Dermis microvascular lymphatic vessel endothelial cell (primary cell): ENCODE measurements around the gene OPRM1. TPM values are rescaled to one million over a fixed set of nuclear protein-coding genes. Genes with fewer than 3 reads are reported as not detected.

Source experiments
- DNase-seq, 2 donors: peaks; one replicate each; pipeline versions ENCODE4 v3.0.0 to v3.0.0-alpha.2; 2010; ENCODE audit warnings: low read depth in 2 of 2
- total RNA-seq: library from RNA; depleted of rRNA; stranded (reverse); fragments of >200 nt; gene quantifications from 2 replicates; pipeline ENCODE4 v1.2.1, GENCODE V29; 2014

Gene OPRM1
- total RNA-seq, 1 donor from 2014 or later = not detected

GRCh38 chr6:154080461-154081189 is 41.6 kb downstream of the OPRM1 start:
- DNase-seq = no peak

- DNase-seq = no peak
Measured at GRCh38 chr6:154086510-154086909, 47.5 kb downstream of the OPRM1 start.

GRCh38 chr6:154092326-154092962 is 53.4 kb downstream of the OPRM1 start:
- no peak for DNase-seq

- DNase-seq = no peak
Measured at GRCh38 chr6:154093231-154094044, 54.4 kb downstream of the OPRM1 start.

- no peak for DNase-seq
Measured at GRCh38 chr6:154095571-154095970, 56.5 kb downstream of the OPRM1 start.

- DNase-seq = no peak
Measured at GRCh38 chr6:154096316-154096715, 57.3 kb downstream of the OPRM1 start.

GRCh38 chr6:154096834-154097233 is 57.8 kb downstream of the OPRM1 start:
- no peak for DNase-seq

- no peak for DNase-seq
Measured at GRCh38 chr6:154099211-154099610, 60.2 kb downstream of the OPRM1 start.

- no peak for DNase-seq
Measured at GRCh38 chr6:154106251-154106650, 67.2 kb downstream of the OPRM1 start.

- no peak for DNase-seq
Measured at GRCh38 chr6:154111025-154111424, 72.0 kb downstream of the OPRM1 start.

- no peak for DNase-seq
Measured at GRCh38 chr6:154112181-154112809, 73.3 kb downstream of the OPRM1 start.

GRCh38 chr6:154113392-154113791 is 74.4 kb downstream of the OPRM1 start:
- DNase-seq = no peak

- no peak for DNase-seq
Measured at GRCh38 chr6:154117485-154117884, 78.4 kb downstream of the OPRM1 start.

- no peak for DNase-seq
Measured at GRCh38 chr6:154122195-154122925, 83.3 kb downstream of the OPRM1 start.

- no peak for DNase-seq
Measured at GRCh38 chr6:154123155-154123956, 84.3 kb downstream of the OPRM1 start.

- DNase-seq = no peak
Measured at GRCh38 chr6:154125421-154125820, 86.4 kb downstream of the OPRM1 start.

- peak; percentile 4 to 9 for DNase-seq
Measured at GRCh38 chr6:154127657-154128056, 88.6 kb downstream of the OPRM1 start.

GRCh38 chr6:154134471-154135147 is 95.6 kb downstream of the OPRM1 start:
- DNase-seq = no peak

GRCh38 chr6:154138793-154139192 is 99.8 kb downstream of the OPRM1 start:
- no peak for DNase-seq

GRCh38 chr6:154139892-154140291 is 100.9 kb downstream of the OPRM1 start:
- no peak for DNase-seq
